Liver (tissue), 9 donors: ENCODE data around the gene SRGAP3. TPM values are rescaled to one million over a fixed set of nuclear protein-coding genes. Genes with fewer than 3 reads are reported as not detected.

Experiments used
- DNase-seq: peaks from one replicate; pipeline ENCODE4 v3.0.0-alpha.2; 2017; ENCODE audit warnings: low spot score
- H3K27ac ChIP-seq, 2 donors: one replicate each; pipeline ENCODE4 v1.7.0; 2013; ENCODE audit warnings: inconsistent platforms in 2 of 2, low read length in 2 of 2, control low read depth in 1 of 2, low read depth in 1 of 2, mild to moderate bottlenecking in 1 of 2
- H3K27me3 ChIP-seq, 4 donors: one replicate each; pipeline versions ENCODE4 v1.6.1 to v1.7.0; 2013; ENCODE audit warnings: low read length in 3 of 4, inconsistent platforms in 1 of 4, mild to moderate bottlenecking in 1 of 4, moderate library complexity in 1 of 4; ENCODE audit not compliant: control insufficient read depth in 4 of 4, insufficient read depth in 4 of 4
- H3K36me3 ChIP-seq, 4 donors: one replicate each; pipeline versions ENCODE4 v1.6.1 to v1.7.0; 2013; ENCODE audit warnings: low read length in 3 of 4, mild to moderate bottlenecking in 3 of 4, low read depth in 1 of 4, moderate library complexity in 1 of 4; ENCODE audit not compliant: control insufficient read depth in 4 of 4, insufficient read depth in 3 of 4
- H3K4me1 ChIP-seq, 4 donors: one replicate each; pipeline versions ENCODE4 v1.6.1 to v1.7.0; 2013; ENCODE audit warnings: low read length in 3 of 4, mild to moderate bottlenecking in 3 of 4, moderate library complexity in 1 of 4; ENCODE audit not compliant: control insufficient read depth in 4 of 4, insufficient read depth in 4 of 4
- H3K4me3 ChIP-seq, 3 donors: one replicate each; pipeline versions ENCODE4 v1.6.1 to v1.7.0; 2013; ENCODE audit warnings: low read length in 3 of 3, control low read depth in 1 of 3, low read depth in 1 of 3, mild to moderate bottlenecking in 1 of 3
- H3K9ac ChIP-seq, 2 donors: one replicate each; pipeline ENCODE4 v1.7.0; 2013; ENCODE audit warnings: low read length in 2 of 2, mild to moderate bottlenecking in 2 of 2, moderate library complexity in 2 of 2, control low read depth in 1 of 2, low read depth in 1 of 2
- H3K9me3 ChIP-seq, 4 donors: one replicate each; pipeline versions ENCODE4 v1.6.1 to v1.7.0; 2013; ENCODE audit warnings: low read length in 3 of 4; ENCODE audit not compliant: control insufficient read depth in 4 of 4
- ATF3 ChIP-seq: IDR thresholded peaks from 2 replicates; pipeline ENCODE4 v1.6.1; 2016; ENCODE audit warnings: antibody characterized with exemption
- EGR1 ChIP-seq, 2 donors: IDR thresholded peaks; 2 replicates each; pipeline ENCODE4 v1.6.1; 2016 to 2018; ENCODE audit warnings: antibody characterized with exemption in 2 of 2, low read depth in 2 of 2
- FOXA1 ChIP-seq: IDR thresholded peaks from 2 replicates; pipeline ENCODE4 v1.6.1; 2016; ENCODE audit warnings: antibody characterized with exemption
- FOXA2 ChIP-seq: IDR thresholded peaks from 2 replicates; pipeline ENCODE4 v1.6.1; 2016; ENCODE audit warnings: antibody characterized with exemption
- GABPA ChIP-seq, 2 donors: IDR thresholded peaks in 1 of 2; conservative IDR thresholded peaks in 1 of 2; 2 replicates each; pipeline ENCODE4 v1.6.1; 2016; ENCODE audit warnings: antibody characterized with exemption in 2 of 2, mild to moderate bottlenecking in 1 of 2, moderate library complexity in 1 of 2
- HNF4A ChIP-seq, 2 donors: conservative IDR thresholded peaks; 2 replicates each; pipeline ENCODE4 v1.6.1; 2016; ENCODE audit warnings: antibody characterized with exemption in 2 of 2, mild to moderate bottlenecking in 2 of 2
- HNF4G ChIP-seq: IDR thresholded peaks from 2 replicates; pipeline ENCODE4 v1.6.1; 2016; ENCODE audit warnings: antibody characterized with exemption
- JUND ChIP-seq, 2 donors: IDR thresholded peaks; 2 replicates each; pipeline ENCODE4 v1.6.1; 2016; ENCODE audit warnings: antibody characterized with exemption in 2 of 2
- NR2F2 ChIP-seq: IDR thresholded peaks from 2 replicates; pipeline ENCODE4 v1.6.1; 2016; ENCODE audit warnings: antibody characterized with exemption
- RAD21 ChIP-seq, 2 donors: IDR thresholded peaks; 2 replicates each; pipeline ENCODE4 v1.6.1; 2016; ENCODE audit warnings: antibody characterized with exemption in 2 of 2, mild to moderate bottlenecking in 2 of 2
- RXRA ChIP-seq, 2 donors: IDR thresholded peaks; 2 replicates each; pipeline ENCODE4 v1.6.1; 2017 to 2018; ENCODE audit warnings: antibody characterized with exemption in 2 of 2, mild to moderate bottlenecking in 1 of 2
- SP1 ChIP-seq: IDR thresholded peaks from 2 replicates; pipeline ENCODE4 v1.6.1; 2018; ENCODE audit warnings: antibody characterized with exemption, mild to moderate bottlenecking
- YY1 ChIP-seq: IDR thresholded peaks from 2 replicates; pipeline ENCODE4 v1.6.1; 2016; ENCODE audit warnings: antibody characterized with exemption, mild to moderate bottlenecking
- WGBS: extraction: QIAGEN DNeasy Blood & Tissue Kit; methylation state at CpG from one replicate; pipeline ENCODE4 v1.1.7; 2013; 5-methylcytosine and 5-hydroxymethylcytosine counted together
- polyA plus RNA-seq, 2 donors: library from polyadenylated mRNA; stranded (reverse) in 1 of 2; unstranded in 1 of 2; fragments of 200-250 nt in 1 of 2; fragments of >200 nt in 1 of 2; fragmentation: Nextera tagmentation in 1 of 2; extraction: Ambion mirVana in 1 of 2; gene quantifications; one replicate each; pipeline versions ENCODE4 v1.2.1 to v1.2.3, GENCODE V29; 2013 to 2015
- total RNA-seq, 2 donors: library from RNA; depleted of rRNA; stranded (reverse); fragments of >200 nt; gene quantifications; one replicate each; pipeline ENCODE4 v1.2.3, GENCODE V29; 2014
- TF ChIP-seq, protein P1 (sequence below): IDR thresholded peaks from 2 replicates; pipeline ENCODE4 v1.6.1; 2016; ENCODE audit warnings: antibody characterized with exemption, mild to moderate bottlenecking
- TF ChIP-seq, protein P2 (sequence below): fragments of 150-350 bp; IDR thresholded peaks from 2 replicates; pipeline ENCODE4 v1.5.1; 2017; ENCODE audit warnings: improper control_type of control experiment, low read depth, low read length; ENCODE audit not compliant: missing input control
- TF ChIP-seq, protein P3 (sequence below): IDR thresholded peaks from 2 replicates; pipeline ENCODE4 v1.6.1; 2016; ENCODE audit warnings: antibody characterized with exemption
- donor health status: healthy.
- donor health status: healthy.
- donor health status: healthy.
- donor health status: healthy.
- donor health status: healthy.

Gene SRGAP3
- total and polyA plus RNA-seq, 4 donors, result 0.61 to 4.2 (median 1.6) TPM

- TF ChIP-seq, protein P1, sequence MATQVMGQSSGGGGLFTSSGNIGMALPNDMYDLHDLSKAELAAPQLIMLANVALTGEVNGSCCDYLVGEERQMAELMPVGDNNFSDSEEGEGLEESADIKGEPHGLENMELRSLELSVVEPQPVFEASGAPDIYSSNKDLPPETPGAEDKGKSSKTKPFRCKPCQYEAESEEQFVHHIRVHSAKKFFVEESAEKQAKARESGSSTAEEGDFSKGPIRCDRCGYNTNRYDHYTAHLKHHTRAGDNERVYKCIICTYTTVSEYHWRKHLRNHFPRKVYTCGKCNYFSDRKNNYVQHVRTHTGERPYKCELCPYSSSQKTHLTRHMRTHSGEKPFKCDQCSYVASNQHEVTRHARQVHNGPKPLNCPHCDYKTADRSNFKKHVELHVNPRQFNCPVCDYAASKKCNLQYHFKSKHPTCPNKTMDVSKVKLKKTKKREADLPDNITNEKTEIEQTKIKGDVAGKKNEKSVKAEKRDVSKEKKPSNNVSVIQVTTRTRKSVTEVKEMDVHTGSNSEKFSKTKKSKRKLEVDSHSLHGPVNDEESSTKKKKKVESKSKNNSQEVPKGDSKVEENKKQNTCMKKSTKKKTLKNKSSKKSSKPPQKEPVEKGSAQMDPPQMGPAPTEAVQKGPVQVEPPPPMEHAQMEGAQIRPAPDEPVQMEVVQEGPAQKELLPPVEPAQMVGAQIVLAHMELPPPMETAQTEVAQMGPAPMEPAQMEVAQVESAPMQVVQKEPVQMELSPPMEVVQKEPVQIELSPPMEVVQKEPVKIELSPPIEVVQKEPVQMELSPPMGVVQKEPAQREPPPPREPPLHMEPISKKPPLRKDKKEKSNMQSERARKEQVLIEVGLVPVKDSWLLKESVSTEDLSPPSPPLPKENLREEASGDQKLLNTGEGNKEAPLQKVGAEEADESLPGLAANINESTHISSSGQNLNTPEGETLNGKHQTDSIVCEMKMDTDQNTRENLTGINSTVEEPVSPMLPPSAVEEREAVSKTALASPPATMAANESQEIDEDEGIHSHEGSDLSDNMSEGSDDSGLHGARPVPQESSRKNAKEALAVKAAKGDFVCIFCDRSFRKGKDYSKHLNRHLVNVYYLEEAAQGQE, result no peak
- TF ChIP-seq HNF4G, result no peak
- TF ChIP-seq, protein P2, sequence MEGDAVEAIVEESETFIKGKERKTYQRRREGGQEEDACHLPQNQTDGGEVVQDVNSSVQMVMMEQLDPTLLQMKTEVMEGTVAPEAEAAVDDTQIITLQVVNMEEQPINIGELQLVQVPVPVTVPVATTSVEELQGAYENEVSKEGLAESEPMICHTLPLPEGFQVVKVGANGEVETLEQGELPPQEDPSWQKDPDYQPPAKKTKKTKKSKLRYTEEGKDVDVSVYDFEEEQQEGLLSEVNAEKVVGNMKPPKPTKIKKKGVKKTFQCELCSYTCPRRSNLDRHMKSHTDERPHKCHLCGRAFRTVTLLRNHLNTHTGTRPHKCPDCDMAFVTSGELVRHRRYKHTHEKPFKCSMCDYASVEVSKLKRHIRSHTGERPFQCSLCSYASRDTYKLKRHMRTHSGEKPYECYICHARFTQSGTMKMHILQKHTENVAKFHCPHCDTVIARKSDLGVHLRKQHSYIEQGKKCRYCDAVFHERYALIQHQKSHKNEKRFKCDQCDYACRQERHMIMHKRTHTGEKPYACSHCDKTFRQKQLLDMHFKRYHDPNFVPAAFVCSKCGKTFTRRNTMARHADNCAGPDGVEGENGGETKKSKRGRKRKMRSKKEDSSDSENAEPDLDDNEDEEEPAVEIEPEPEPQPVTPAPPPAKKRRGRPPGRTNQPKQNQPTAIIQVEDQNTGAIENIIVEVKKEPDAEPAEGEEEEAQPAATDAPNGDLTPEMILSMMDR, result no peak
These were observed 65.5 kb downstream of the SRGAP3 start (continued) for GRCh38 chr3:9183811-9184460.

- Histone ChIP-seq H3K36me3 (no peaks in the 10 kb centered on the region), H3K9ac (no peak overlapping the region), H3K4me1 (peaks cover 0 to 2% (median 0%) of the 10 kb centered on the region in 4 donors), H3K9me3 (no peaks in the 10 kb centered on the region), H3K27me3 (no peaks in the 10 kb centered on the region), H3K4me3 (no peak overlapping the region), H3K27ac (no peak overlapping the region)
- no peak for TF ChIP-seq SP1
- TF ChIP-seq JUND (IDR thresholded peaks at IDR 0.05), result no peak
- TF ChIP-seq, protein P3, sequence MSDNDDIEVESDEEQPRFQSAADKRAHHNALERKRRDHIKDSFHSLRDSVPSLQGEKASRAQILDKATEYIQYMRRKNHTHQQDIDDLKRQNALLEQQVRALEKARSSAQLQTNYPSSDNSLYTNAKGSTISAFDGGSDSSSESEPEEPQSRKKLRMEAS, result no peak
- TF ChIP-seq YY1, result no peak
- no peak for TF ChIP-seq ATF3
- TF ChIP-seq NR2F2, result no peak
- TF ChIP-seq RXRA (IDR thresholded peaks at IDR 0.05), result no peak
- TF ChIP-seq GABPA (IDR thresholded peaks at IDR 0.05 in 1 of 2, conservative IDR thresholded peaks at IDR 0.05 in 1 of 2), result no peak
- TF ChIP-seq HNF4A (conservative IDR thresholded peaks at IDR 0.05), result no peak
- no peak for TF ChIP-seq EGR1 (IDR thresholded peaks at IDR 0.05; ENCODE audit: low read depth in 2 of 2)
- no peak for TF ChIP-seq FOXA2
- no peak for DNase-seq
- WGBS, result 66% methylated on average over 3 of the region's 3 CpGs
These were observed 66.4 kb downstream of the SRGAP3 start for GRCh38 chr3:9183011-9183410.

DNA sequence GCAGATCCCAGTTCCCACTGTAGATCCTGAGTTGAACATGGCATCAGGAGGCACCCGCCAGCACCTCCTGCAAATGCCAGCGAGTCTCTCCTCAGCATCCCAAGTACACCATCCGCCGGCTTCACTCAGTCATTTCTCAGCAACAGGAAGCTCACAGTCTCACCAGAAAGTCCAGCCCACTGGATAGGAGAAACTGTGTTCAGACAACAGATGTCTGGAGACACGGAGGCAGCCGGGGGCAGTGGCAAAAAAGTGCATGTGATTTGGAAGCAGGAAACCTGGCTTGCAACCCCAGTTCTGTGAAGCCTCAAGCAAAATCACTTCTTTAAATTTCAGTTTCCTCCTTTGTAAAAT, 68.7 kb downstream of the SRGAP3 start:
- H3K9me3 ChIP-seq, result no peaks in the 10 kb centered on the region
- H3K9ac ChIP-seq, result no peak overlapping the region
- no peak overlapping the region for H3K27ac ChIP-seq
- H3K4me1 ChIP-seq, result peaks cover 0 to 2% (median 0%) of the 10 kb centered on the region in 4 donors
- H3K27me3 ChIP-seq, result no peaks in the 10 kb centered on the region
- TF ChIP-seq RAD21 (IDR thresholded peaks at IDR 0.05) (no peak), FOXA1 (no peak), YY1 (no peak), SP1 (no peak), HNF4G (no peak)
- TF ChIP-seq, protein P1, result no peak
- TF ChIP-seq, protein P3, result no peak
- no peak for DNase-seq
- WGBS, result 82% methylated on average over 6 of the region's 6 CpGs
- H3K4me3 ChIP-seq, result no peak overlapping the region
- H3K36me3 ChIP-seq, result no peaks in the 10 kb centered on the region
